Pancreas (tissue), 10 donors: Measurements from ENCODE around the gene ATG2A. TPM values are rescaled to one million over a fixed set of nuclear protein-coding genes. Genes with fewer than 3 reads are reported as not detected.

Experiments used
- ATAC-seq, 4 donors: fragments of 200-7000 bp; cut with Tn5 transposase; one replicate each; pipeline versions ENCODE4 v1.8.0 to v1.9.1; 2020; ENCODE audit warnings: mild to moderate bottlenecking in 4 of 4, moderate library complexity in 4 of 4
- DNase-seq, 6 donors: peaks; one replicate each; pipeline ENCODE4 v3.0.0-alpha.2; 2020
- FAIRE-seq: peaks from 2 replicates; lab custom pipeline; 2012; peaks lifted over from hg19 to GRCh38; lab: Jason Lieb, UNC
- H3K27ac ChIP-seq, 4 donors: fragments of 200-600 bp; sonication (generic); 1 replicate in 3 of 4; 2 replicates in 1 of 4; pipeline versions ENCODE4 v1.5.0 to v1.8.0; 2020
- H3K27me3 ChIP-seq, 4 donors: fragments of 200-600 bp; one replicate each; pipeline ENCODE4 v1.8.0; 2021
- H3K36me3 ChIP-seq, 3 donors: fragments of 200-600 bp; sonication (generic) in 1 of 3; one replicate each; pipeline versions ENCODE4 v1.5.0 to v1.8.0; 2020 to 2021
- H3K4me1 ChIP-seq, 3 donors: fragments of 200-600 bp; one replicate each; pipeline ENCODE4 v1.8.0; 2021
- H3K4me3 ChIP-seq, 4 donors: fragments of 200-600 bp; sonication (generic) in 2 of 4; one replicate each; pipeline versions ENCODE4 v1.5.0 to v1.8.0; 2020 to 2021
- H3K9me3 ChIP-seq, 4 donors: fragments of 200-600 bp; one replicate each; pipeline ENCODE4 v1.8.0; 2021
- CTCF ChIP-seq, 4 donors: fragments of 200-600 bp; sonication (generic) in 3 of 4; IDR thresholded peaks; one replicate each; pipeline versions ENCODE4 v1.5.0 to v1.8.0; 2021; ENCODE audit warnings: antibody characterized with exemption in 4 of 4
- WGBS, 2 donors: extraction: QIAGEN DNeasy Blood & Tissue Kit; methylation state at CpG; one replicate each; pipeline ENCODE4 v1.1.7; 2013; 5-methylcytosine and 5-hydroxymethylcytosine counted together
- intact Hi-C, 3 donors: fragments of 100-400 bp; cut with DNase I; formaldehyde crosslinking; loops; one replicate each; pipeline versions ENCODE4 v1.11.1 to v1.14.2; 2022
- polyA plus RNA-seq, 2 donors: library from polyadenylated mRNA; stranded (reverse); fragments of 200-250 nt; gene quantifications; one replicate each; pipeline ENCODE4 v1.2.3, GENCODE V29; 2013
- total RNA-seq, 6 donors: library from RNA; stranded (reverse); fragmentation: NEBNext Ultra II Directional in 4 of 6; extraction: Animal tissue kit (Norgen Biotek cat#: 25700) in 4 of 6; gene quantifications; one replicate each; pipeline versions ENCODE4 v1.2.1 to v1.2.4, GENCODE V29; 2021 to 2023
- donor health status: healthy with polysubstance abuse.
- donor health status: DM: no; HTN: no; CAD: no; lungs with moderate emphysema.
- donor health status: DM: no; HTN: no; CAD: no.
- donor health status: control.
- donor health status: control.
- donor health status: Bipolar disorder and iron deficiency.
- donor health status: DM: yes; HTN: yes; CAD: no.
- donor health status: DM: no; HTN: no; CAD: no.
- donor health status: DM: no; HTN: no; CAD: no.
- donor health status: DM: yes; HTN: yes; CAD: no.

Gene ATG2A
- total and polyA plus RNA-seq, 8 donors: 13.3 to 34.1 (median 17.1) TPM

DNA sequence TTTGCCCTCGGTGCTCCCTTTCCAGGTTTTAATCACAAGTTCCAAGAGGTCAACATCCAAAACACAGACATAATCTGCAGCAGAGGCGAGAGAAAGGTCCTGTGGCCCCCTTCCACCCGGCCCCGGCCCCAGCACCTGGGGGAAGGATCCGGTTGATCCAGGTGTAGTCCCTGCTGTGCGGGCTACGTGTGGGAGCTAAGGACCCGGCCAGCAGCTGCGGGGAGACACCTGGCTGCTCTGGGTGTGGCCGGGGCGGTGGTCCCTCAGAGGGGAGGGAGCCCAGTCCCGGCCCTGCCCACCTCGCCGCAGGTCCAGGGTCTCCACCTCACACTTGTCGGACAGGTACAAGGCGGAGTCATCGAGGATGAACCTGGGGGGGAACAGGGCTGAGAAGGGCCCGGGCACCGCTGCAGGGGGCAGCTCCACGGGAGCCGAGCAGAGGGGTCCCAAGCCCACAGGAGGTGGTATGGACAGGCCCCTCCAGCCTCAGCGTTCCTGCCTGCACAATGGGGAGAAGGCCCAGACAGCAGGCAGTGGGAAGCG lies 13.6 kb downstream of the ATG2A start:
- no peak for FAIRE-seq
- Histone ChIP-seq H3K27me3 (no peaks in the 10 kb centered on the region), H3K4me1 (no peaks in the 10 kb centered on the region), H3K9me3 (no peaks in the 10 kb centered on the region), H3K36me3 (peaks cover 11 to 50% (median 33%) of the 10 kb centered on the region in 3 donors), H3K4me3 (no peak overlapping the region), H3K27ac (no peak overlapping the region)
- peak in 1 of 6 donors; percentile 58 for DNase-seq
- no peak for TF ChIP-seq CTCF (IDR thresholded peaks at IDR 0.05)
- intact Hi-C loops: no loop called here
- WGBS, 2 donors: 92% methylated on average over 23 of the region's 23 CpGs
- ATAC-seq: no peak

- H3K27me3 ChIP-seq: no peaks in the 10 kb centered on the region
- WGBS, 2 donors: 89 to 92% methylated on average over 30 of the region's 30 CpGs
- intact Hi-C loops: no loop called here
- peaks cover 12 to 44% (median 33%) of the 10 kb centered on the region in 3 donors for H3K36me3 ChIP-seq
- DNase-seq (peak in 2 of 6 donors; percentile 30 to 74), FAIRE-seq (no peak), ATAC-seq (no peak)
- no peak overlapping the region for H3K4me3 ChIP-seq
- no peaks in the 10 kb centered on the region for H3K4me1 ChIP-seq
- no peaks in the 10 kb centered on the region for H3K9me3 ChIP-seq
- H3K27ac ChIP-seq: no peak overlapping the region
- no peak for TF ChIP-seq CTCF (IDR thresholded peaks at IDR 0.05)
Measured at GRCh38 chr11:64902102-64902900, 14.7 kb downstream of the ATG2A start.

- Histone ChIP-seq H3K36me3 (peaks cover 6 to 40% (median 26%) of the 10 kb centered on the region in 3 donors), H3K27ac (no peak overlapping the region), H3K4me3 (no peak overlapping the region), H3K27me3 (no peaks in the 10 kb centered on the region), H3K9me3 (no peaks in the 10 kb centered on the region), H3K4me1 (no peaks in the 10 kb centered on the region)
- WGBS, 2 donors: 95% methylated on average over 17 of the region's 17 CpGs
- intact Hi-C loops: no loop called here
- ATAC-seq (no peak), DNase-seq (peak in 1 of 6 donors; percentile 53), FAIRE-seq (no peak)
- no peak for TF ChIP-seq CTCF (IDR thresholded peaks at IDR 0.05)
Measured at GRCh38 chr11:64900774-64901173, 16.2 kb downstream of the ATG2A start.

- peak in 2 of 6 donors; percentile 31 to 46 for DNase-seq
- no peak for TF ChIP-seq CTCF (IDR thresholded peaks at IDR 0.05)
- no peaks in the 10 kb centered on the region for H3K9me3 ChIP-seq
- H3K4me1 ChIP-seq: no peaks in the 10 kb centered on the region
- intact Hi-C loops: no loop called here
- WGBS, 2 donors: 87 to 88% methylated on average over 14 of the region's 14 CpGs
- peaks cover 5 to 35% (median 21%) of the 10 kb centered on the region in 3 donors for H3K36me3 ChIP-seq
- H3K27ac ChIP-seq: no peak overlapping the region
- H3K27me3 ChIP-seq: no peaks in the 10 kb centered on the region
- H3K4me3 ChIP-seq: no peak overlapping the region
- no peak for FAIRE-seq
- ATAC-seq: peak in 3 of 4 donors; percentile 49 to 55 (median 54)
Measured at GRCh38 chr11:64900263-64900678, 16.7 kb downstream of the ATG2A start.
